Spleen (tissue), 7 donors: Measurements from ENCODE around the gene TIMM50.

ENCODE experiments used
- CTCF ChIP-seq, 11 experiments: fragments of 200-600 bp in 7 of 11; fragments of 450-650 bp in 4 of 11; sonication (generic) in 4 of 11; IDR thresholded peaks in 8 of 11; conservative IDR thresholded peaks in 3 of 11; 1 replicate in 7 of 11; 2 replicates in 4 of 11; pipeline versions ENCODE4 v1.4.0 to v1.8.0; 2016 to 2021; ENCODE audit warnings: antibody characterized with exemption in 11 of 11, inconsistent platforms in 4 of 11, mild to moderate bottlenecking in 1 of 11
- POLR2A ChIP-seq, 3 donors: fragments of 450-650 bp; IDR thresholded peaks; one replicate each; pipeline ENCODE4 v1.5.1; 2017; ENCODE audit warnings: antibody characterized with exemption in 3 of 3, mild to moderate bottlenecking in 1 of 3
- POLR2AphosphoS5 ChIP-seq, 3 donors: sonication (generic); formaldehyde crosslinking; IDR thresholded peaks; one replicate each; pipeline ENCODE4 v1.5.1; 2017; ENCODE audit warnings: antibody characterized with exemption in 3 of 3
- donor health status: DM: no; HTN: no; CAD: no; lungs with moderate emphysema.
- donor health status: DM: no; HTN: no; CAD: no.
- donor health status: DM: no; HTN: no; CAD: no.

- TF ChIP-seq CTCF (IDR thresholded peaks at IDR 0.05 in 8 of 11, conservative IDR thresholded peaks at IDR 0.05 in 3 of 11) (no peak), POLR2AphosphoS5 (IDR thresholded peaks at IDR 0.05) (no peak), POLR2A (IDR thresholded peaks at IDR 0.05) (no peak)
These were observed 12.2 kb downstream of the TIMM50 start for GRCh38 chr19:39492788-39493187.
